Fibroblast of the aortic adventitia (primary cell): Measurements from ENCODE around the gene DHRS12. TPM values are rescaled to one million over a fixed set of nuclear protein-coding genes. Genes with fewer than 3 reads are reported as not detected.

Source experiments
- DNase-seq: peaks from one replicate; pipeline ENCODE4 v3.0.0-alpha.2; 2010; ENCODE audit warnings: low read depth
- H3K4me3 ChIP-seq: 2 replicates; pipeline ENCODE4 v1.5.1; 2011; ENCODE audit warnings: low read depth, mild to moderate bottlenecking, control low read depth, low read length, moderate library complexity
- CTCF ChIP-seq: IDR thresholded peaks from 2 replicates; pipeline ENCODE4 v1.5.1; 2011; ENCODE audit warnings: mild to moderate bottlenecking, low read length, control low read depth, inconsistent platforms; ENCODE audit not compliant: insufficient read depth
- total RNA-seq: library from RNA; depleted of rRNA; stranded (reverse); fragments of >200 nt; gene quantifications from 2 replicates; pipeline ENCODE4 v1.2.3, GENCODE V29; 2012; ENCODE audit warnings: low replicate concordance

DHRS12 gene
- total RNA-seq, 1 donor: 3.8 TPM

GRCh38 chr13:51818276-51818675 lies 14.3 kb upstream of the DHRS12 start:
- TF ChIP-seq CTCF: no peak
- no peak for DNase-seq
- H3K4me3 ChIP-seq: no peak overlapping the region

GRCh38 chr13:51817717-51818116 lies 13.8 kb upstream of the DHRS12 start:
- H3K4me3 ChIP-seq: no peak overlapping the region
- no peak for DNase-seq
- TF ChIP-seq CTCF: no peak

- no peak for TF ChIP-seq CTCF
Observed at GRCh38 chr13:51816604-51817249, 12.8 kb upstream of the DHRS12 start.

GRCh38 chr13:51815848-51816247 lies 11.9 kb upstream of the DHRS12 start:
- no peak overlapping the region for H3K4me3 ChIP-seq
- TF ChIP-seq CTCF: no peak
- no peak for DNase-seq

More at GRCh38 chr13:51816604-51817249, 12.8 kb upstream of the DHRS12 start:
- DNase-seq: no peak
- no peak overlapping the region for H3K4me3 ChIP-seq

GRCh38 chr13:51814825-51815650 lies 11.1 kb upstream of the DHRS12 start:
- peak overlapping the region; percentile 49 for H3K4me3 ChIP-seq
- peak; percentile 92 for TF ChIP-seq CTCF
- DNase-seq: peak; percentile 69

- no peak for TF ChIP-seq CTCF
- DNase-seq: no peak
- H3K4me3 ChIP-seq: no peak overlapping the region
Observed at GRCh38 chr13:51814071-51814470, 10.1 kb upstream of the DHRS12 start.
